ENCODE results near the gene UBTF. TPM values are rescaled to one million over a fixed set of nuclear protein-coding genes. Genes with fewer than 3 reads are reported as not detected.

UBTF gene
- total and polyA plus RNA-seq, 7 donors = 26.8 to 58.4 (median 48.3) TPM

DNA sequence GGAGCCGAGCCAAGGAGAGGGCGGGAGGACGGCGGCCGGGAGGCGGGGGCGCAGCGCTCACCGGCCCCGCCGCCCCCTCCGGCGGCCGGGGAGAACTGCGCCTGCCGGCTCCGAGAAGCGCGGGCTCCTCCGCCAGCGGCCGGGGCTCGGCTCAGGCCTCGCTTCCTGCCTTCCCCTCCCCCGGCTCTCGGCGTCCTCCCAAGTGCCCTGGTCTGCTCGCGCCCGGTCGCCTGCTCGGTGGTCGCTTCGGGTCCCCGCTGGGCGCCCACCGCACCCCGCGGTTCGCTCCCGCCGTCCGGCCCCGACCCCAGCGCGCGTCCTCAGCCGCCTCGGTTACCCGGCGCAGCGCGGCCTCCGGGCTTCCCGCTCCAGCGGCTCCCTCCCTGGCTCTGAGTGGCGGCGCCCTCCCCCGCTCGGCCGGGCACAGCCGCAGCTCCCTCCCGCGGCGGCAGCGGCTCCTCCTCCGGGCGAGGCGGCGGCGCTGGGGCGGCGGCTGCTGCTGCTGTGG, 313 bp downstream of the UBTF start:
- Histone ChIP-seq H3K27ac (peak overlapping the region; percentile 99 to 100 (median 100)), H3K36me3 (peaks cover 23 to 32% (median 27%) of the 10 kb centered on the region in 4 donors), H3K4me1 (peaks cover 3 to 52% (median 38%) of the 10 kb centered on the region in 4 donors), H3K9me3 (no peaks in the 10 kb centered on the region), H3K4me3 (peak overlapping the region; percentile 93 to 98 (median 96)), H3K27me3 (no peaks in the 10 kb centered on the region)
- peak; percentile 82 for DNase-seq
- intact Hi-C loops (cut with DNase I) = loop anchor here (5.0 to 10.0 kb wide), 2 partner anchors 77 to 286 kb away; partner anchors contain the start of genes GPATCH8 and HROB
- TF ChIP-seq EP300 (IDR thresholded peaks at IDR 0.05) (no peak), POLR2AphosphoS5 (IDR thresholded peaks at IDR 0.05) (peak in 3 of 4 donors; percentile 2 to 13 (median 3)), POLR2A (IDR thresholded peaks at IDR 0.05) (no peak)
- TF ChIP-seq, protein P1, sequence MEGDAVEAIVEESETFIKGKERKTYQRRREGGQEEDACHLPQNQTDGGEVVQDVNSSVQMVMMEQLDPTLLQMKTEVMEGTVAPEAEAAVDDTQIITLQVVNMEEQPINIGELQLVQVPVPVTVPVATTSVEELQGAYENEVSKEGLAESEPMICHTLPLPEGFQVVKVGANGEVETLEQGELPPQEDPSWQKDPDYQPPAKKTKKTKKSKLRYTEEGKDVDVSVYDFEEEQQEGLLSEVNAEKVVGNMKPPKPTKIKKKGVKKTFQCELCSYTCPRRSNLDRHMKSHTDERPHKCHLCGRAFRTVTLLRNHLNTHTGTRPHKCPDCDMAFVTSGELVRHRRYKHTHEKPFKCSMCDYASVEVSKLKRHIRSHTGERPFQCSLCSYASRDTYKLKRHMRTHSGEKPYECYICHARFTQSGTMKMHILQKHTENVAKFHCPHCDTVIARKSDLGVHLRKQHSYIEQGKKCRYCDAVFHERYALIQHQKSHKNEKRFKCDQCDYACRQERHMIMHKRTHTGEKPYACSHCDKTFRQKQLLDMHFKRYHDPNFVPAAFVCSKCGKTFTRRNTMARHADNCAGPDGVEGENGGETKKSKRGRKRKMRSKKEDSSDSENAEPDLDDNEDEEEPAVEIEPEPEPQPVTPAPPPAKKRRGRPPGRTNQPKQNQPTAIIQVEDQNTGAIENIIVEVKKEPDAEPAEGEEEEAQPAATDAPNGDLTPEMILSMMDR (IDR thresholded peaks at IDR 0.05) = peak in 2 of 4 experiments; percentile 17 to 57
- 0% methylated on average over 73 of the region's 73 CpGs for WGBS, 2 donors

- TF ChIP-seq, protein P1 (IDR thresholded peaks at IDR 0.05) = peak; percentile 29 to 61 (median 51)
- no peak for TF ChIP-seq POLR2A (IDR thresholded peaks at IDR 0.05)
- TF ChIP-seq POLR2AphosphoS5 (IDR thresholded peaks at IDR 0.05) = peak; percentile 39 to 81 (median 64)
- no peak for TF ChIP-seq EP300 (IDR thresholded peaks at IDR 0.05)
- Histone ChIP-seq H3K9me3 (no peaks in the 10 kb centered on the region), H3K4me3 (peak overlapping the region; percentile 93 to 98 (median 96)), H3K27me3 (no peaks in the 10 kb centered on the region), H3K4me1 (peaks cover 3 to 47% (median 32%) of the 10 kb centered on the region in 4 donors), H3K27ac (peak overlapping the region; percentile 99 to 100 (median 100)), H3K36me3 (peaks cover 25 to 38% (median 31%) of the 10 kb centered on the region in 4 donors)
- WGBS, 2 donors = 1% methylated on average over 85 to 87 of the region's 89 CpGs
- intact Hi-C loops (cut with DNase I) = loop anchor here (1.0 to 10.0 kb wide), 3 partner anchors 31 to 286 kb away; partner anchors contain the start of genes GPATCH8 and HROB
- DNase-seq = peak; percentile 95
These were observed 949 bp downstream of the UBTF start for GRCh38 chr17:44218344-44219107.

DNA sequence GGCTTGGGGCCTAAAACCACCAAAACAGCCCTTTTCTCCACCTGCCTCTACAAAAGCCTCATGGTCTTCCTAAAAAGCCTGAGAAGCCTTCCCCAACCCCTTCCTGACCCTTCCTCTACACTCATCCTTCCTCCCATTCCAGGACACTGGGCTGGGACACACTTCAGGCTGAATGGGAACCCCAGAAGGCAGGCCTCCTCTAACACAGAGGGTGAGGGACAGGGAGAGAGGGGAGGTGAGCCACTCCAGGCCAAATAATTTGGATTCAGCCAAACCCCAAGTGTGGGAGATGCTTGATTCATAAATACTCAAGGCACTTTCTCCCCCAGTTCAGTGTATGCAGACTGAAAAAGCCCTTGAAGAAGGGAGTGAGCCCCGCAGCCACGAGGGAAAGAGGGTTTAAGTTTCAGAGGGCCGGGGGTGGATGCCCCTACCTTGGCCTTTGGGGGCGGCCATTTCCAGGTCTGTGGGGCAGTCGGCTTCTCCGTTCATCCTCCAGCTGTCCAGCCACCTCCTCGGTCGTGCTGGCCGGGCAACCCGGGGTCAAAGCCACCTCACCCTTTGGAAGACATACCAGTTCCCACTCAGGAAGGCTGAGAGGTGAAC, 1.6 kb downstream of the UBTF start:
- intact Hi-C loops (cut with DNase I) = loop anchor here (1.0 to 10.0 kb wide), 3 partner anchors 31 to 287 kb away; partner anchors contain the start of genes GPATCH8 and HROB
- Histone ChIP-seq H3K27me3 (no peaks in the 10 kb centered on the region), H3K27ac (peak overlapping the region; percentile 99 to 100 (median 100)), H3K4me1 (peaks cover under 1 to 41% (median 25%) of the 10 kb centered on the region in 4 donors), H3K36me3 (peaks cover 25 to 44% (median 33%) of the 10 kb centered on the region in 4 donors), H3K9me3 (no peaks in the 10 kb centered on the region), H3K4me3 (peak overlapping the region; percentile 32 to 98 (median 96))
- WGBS, 2 donors = 6 to 7% methylated on average over 10 of the region's 10 CpGs
- DNase-seq = no peak
- TF ChIP-seq, protein P1 (IDR thresholded peaks at IDR 0.05) = no peak
- no peak for TF ChIP-seq POLR2A (IDR thresholded peaks at IDR 0.05)
- TF ChIP-seq POLR2AphosphoS5 (IDR thresholded peaks at IDR 0.05) = no peak
- TF ChIP-seq EP300 (IDR thresholded peaks at IDR 0.05) = no peak

DNA sequence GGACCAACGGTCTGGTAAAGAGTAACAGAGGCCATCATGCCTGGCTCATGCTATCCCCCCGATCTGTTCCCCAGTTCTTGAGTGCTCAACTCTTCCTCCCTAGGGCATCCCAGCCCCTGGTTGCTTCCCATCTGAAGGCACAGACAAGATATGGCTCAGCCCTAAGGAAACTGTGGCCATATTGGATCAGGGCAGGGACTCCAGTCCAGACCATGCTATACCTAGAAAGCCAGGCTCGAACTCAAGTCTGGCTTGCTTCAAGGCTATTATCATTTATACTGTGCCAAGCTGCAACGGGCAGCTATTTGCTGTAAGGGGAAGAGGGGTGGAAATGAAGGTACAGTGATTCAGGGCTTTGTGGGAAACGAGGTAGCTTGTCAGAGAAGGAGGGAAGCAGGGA, 2.8 kb downstream of the UBTF start:
- DNase-seq = no peak
- Histone ChIP-seq H3K4me1 (peaks cover 0 to 40% (median 19%) of the 10 kb centered on the region in 4 donors), H3K36me3 (peaks cover 25 to 45% (median 33%) of the 10 kb centered on the region in 4 donors), H3K27me3 (no peaks in the 10 kb centered on the region), H3K4me3 (no peak overlapping the region), H3K9me3 (no peaks in the 10 kb centered on the region), H3K27ac (no peak overlapping the region)
- 62 to 72% methylated on average over 5 of the region's 5 CpGs for WGBS, 2 donors
- TF ChIP-seq, protein P1 (IDR thresholded peaks at IDR 0.05) = no peak
- TF ChIP-seq POLR2AphosphoS5 (IDR thresholded peaks at IDR 0.05) (no peak), POLR2A (IDR thresholded peaks at IDR 0.05) (no peak), EP300 (IDR thresholded peaks at IDR 0.05) (no peak)
- intact Hi-C loops (cut with DNase I) = loop anchor here (5.0 to 10.0 kb wide), 2 partner anchors 74 to 288 kb away; partner anchors contain the start of genes GPATCH8 and HROB
